Large intestine (tissue), 3 donors: Measurements from ENCODE around the gene CNMD. TPM values are rescaled to one million over a fixed set of nuclear protein-coding genes. Genes with fewer than 3 reads are reported as not detected.
"Not testable (repeated sequence)": the region's sequence is repeated elsewhere in the genome, so short reads cannot be mapped to it uniquely, and the experiment has no call there.

ENCODE experiments used
- DNase-seq, 2 donors: peaks; one replicate each; pipeline versions ENCODE4 v3.0.0 to v3.0.0-alpha.2; 2013
- H3K27ac ChIP-seq: one replicate; pipeline ENCODE4 v1.5.1; 2013; ENCODE audit warnings: low read length
- H3K27me3 ChIP-seq: 2 replicates; pipeline ENCODE4 v1.6.1; 2013; ENCODE audit warnings: low read length; ENCODE audit not compliant: control insufficient read depth, insufficient read depth
- H3K36me3 ChIP-seq: 2 replicates; pipeline ENCODE4 v1.6.1; 2013; ENCODE audit warnings: low read length; ENCODE audit not compliant: control insufficient read depth, insufficient read depth
- H3K4me1 ChIP-seq: one replicate; pipeline ENCODE4 v1.6.1; 2013; ENCODE audit warnings: low read length; ENCODE audit not compliant: control insufficient read depth, insufficient read depth
- H3K4me3 ChIP-seq: one replicate; pipeline ENCODE4 v1.5.1; 2013; ENCODE audit warnings: low read length
- H3K9me3 ChIP-seq: one replicate; pipeline ENCODE4 v1.6.1; 2013; ENCODE audit warnings: mild to moderate bottlenecking, low read depth, low read length, moderate library complexity; ENCODE audit not compliant: control insufficient read depth
- WGBS: methylation state at CpG from one replicate; pipeline ENCODE4 v1.1.5; 2013; ENCODE audit warnings: low lambda C conversion rate; ENCODE audit not compliant: insufficient coverage; 5-methylcytosine and 5-hydroxymethylcytosine counted together
- polyA plus RNA-seq: library from polyadenylated mRNA; unstranded; fragments of 120-200 nt; gene quantifications from one replicate; pipeline ENCODE4 v1.2.1, GENCODE V29; 2013

Gene CNMD
- polyA plus RNA-seq, 1 donor, result 0.43 TPM

DNA sequence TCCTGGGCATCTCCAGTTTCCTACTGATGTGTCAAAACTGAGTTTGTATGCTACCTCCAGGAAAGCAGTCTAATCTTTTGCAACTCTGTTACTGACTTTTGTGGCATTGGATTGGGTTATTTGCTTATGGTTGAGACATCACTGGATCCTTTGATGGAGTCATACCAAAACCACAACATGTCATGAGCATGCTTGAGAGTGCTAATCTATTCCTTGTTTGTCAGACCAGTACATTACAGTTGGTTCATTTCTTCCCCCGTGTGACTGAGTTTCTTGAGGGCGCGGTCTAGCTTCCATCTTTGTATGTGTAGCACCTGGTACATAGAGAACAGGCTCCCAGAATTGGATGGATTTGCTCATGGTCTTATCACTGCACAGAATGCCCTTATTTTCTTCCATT is 43.8 kb downstream of the CNMD start:
- Histone ChIP-seq H3K9me3 (no peaks in the 10 kb centered on the region), H3K27me3 (no peaks in the 10 kb centered on the region), H3K4me1 (no peaks in the 10 kb centered on the region), H3K27ac (no peak overlapping the region), H3K36me3 (no peaks in the 10 kb centered on the region), H3K4me3 (no peak overlapping the region)
- no CpG with 5 or more reads among the region's 3 CpGs for WGBS
- DNase-seq, result no peak

- no peak for DNase-seq
- Histone ChIP-seq H3K4me3 (no peak overlapping the region), H3K4me1 (no peaks in the 10 kb centered on the region), H3K9me3 (no peaks in the 10 kb centered on the region), H3K36me3 (peaks cover 46% of the 10 kb centered on the region), H3K27ac (no peak overlapping the region), H3K27me3 (no peaks in the 10 kb centered on the region)
- WGBS, result no CpG with 5 or more reads among the region's 4 CpGs
These were observed 53.2 kb downstream of the CNMD start for GRCh38 chr13:52686376-52686775.

GRCh38 chr13:52685806-52686205 is 53.8 kb downstream of the CNMD start:
- not testable (repeated sequence) for H3K4me1 ChIP-seq, H3K9me3 ChIP-seq, DNase-seq, H3K27ac ChIP-seq, H3K4me3 ChIP-seq, H3K27me3 ChIP-seq
- H3K36me3 ChIP-seq, result peaks cover 52% of the 10 kb centered on the region
- no CpG with 5 or more reads among the region's 9 CpGs for WGBS

GRCh38 chr13:52677823-52678222 is 61.8 kb downstream of the CNMD start:
- peaks cover 49% of the 10 kb centered on the region for H3K36me3 ChIP-seq
- H3K4me1 ChIP-seq, result no peaks in the 10 kb centered on the region
- WGBS, result no CpG with 5 or more reads among the region's 1 CpG
- no peak overlapping the region for H3K27ac ChIP-seq
- H3K27me3 ChIP-seq, result no peaks in the 10 kb centered on the region
- H3K4me3 ChIP-seq, result no peak overlapping the region
- no peak for DNase-seq
- no peaks in the 10 kb centered on the region for H3K9me3 ChIP-seq

DNA sequence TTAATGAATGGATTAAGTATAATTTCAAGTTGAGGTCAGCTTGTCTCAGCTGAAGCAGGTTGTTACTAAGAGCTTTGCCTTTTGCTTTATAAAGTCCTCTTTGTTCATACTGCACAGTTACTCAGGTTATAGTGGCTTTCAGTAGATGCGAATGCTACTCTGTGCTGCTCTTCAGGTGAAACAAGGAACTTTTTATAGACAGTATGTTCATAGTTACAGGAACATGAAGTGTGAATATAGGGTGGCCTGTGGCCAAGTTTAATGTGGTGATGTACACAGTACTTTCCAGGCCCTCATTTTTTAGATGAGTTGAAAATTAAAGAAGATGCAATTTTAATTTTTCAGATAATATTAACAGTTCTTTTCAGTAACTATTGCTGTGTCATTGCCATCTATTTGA is 66.2 kb downstream of the CNMD start:
- peaks cover 33% of the 10 kb centered on the region for H3K36me3 ChIP-seq
- H3K4me3 ChIP-seq, result no peak overlapping the region
- no peak overlapping the region for H3K27ac ChIP-seq
- no peaks in the 10 kb centered on the region for H3K27me3 ChIP-seq
- no peaks in the 10 kb centered on the region for H3K9me3 ChIP-seq
- DNase-seq, result no peak
- no peaks in the 10 kb centered on the region for H3K4me1 ChIP-seq
- WGBS, result no CpG with 5 or more reads among the region's 1 CpG

GRCh38 chr13:52670726-52671125 is 68.9 kb downstream of the CNMD start:
- H3K27me3 ChIP-seq, result no peaks in the 10 kb centered on the region
- no peaks in the 10 kb centered on the region for H3K4me1 ChIP-seq
- no peak overlapping the region for H3K4me3 ChIP-seq
- no peak overlapping the region for H3K27ac ChIP-seq
- H3K36me3 ChIP-seq, result peaks cover 34% of the 10 kb centered on the region
- DNase-seq, result no peak
- no peaks in the 10 kb centered on the region for H3K9me3 ChIP-seq
- 94% methylated on average over 2 of the region's 8 CpGs for WGBS

- 100% methylated on average over 1 of the region's 2 CpGs for WGBS
- H3K4me1 ChIP-seq, result no peaks in the 10 kb centered on the region
- no peaks in the 10 kb centered on the region for H3K9me3 ChIP-seq
- H3K27me3 ChIP-seq, result no peaks in the 10 kb centered on the region
- H3K4me3 ChIP-seq, result no peak overlapping the region
- peaks cover 30% of the 10 kb centered on the region for H3K36me3 ChIP-seq
- DNase-seq, result no peak
- H3K27ac ChIP-seq, result no peak overlapping the region
These were observed 69.9 kb downstream of the CNMD start for GRCh38 chr13:52669677-52670076.

DNA sequence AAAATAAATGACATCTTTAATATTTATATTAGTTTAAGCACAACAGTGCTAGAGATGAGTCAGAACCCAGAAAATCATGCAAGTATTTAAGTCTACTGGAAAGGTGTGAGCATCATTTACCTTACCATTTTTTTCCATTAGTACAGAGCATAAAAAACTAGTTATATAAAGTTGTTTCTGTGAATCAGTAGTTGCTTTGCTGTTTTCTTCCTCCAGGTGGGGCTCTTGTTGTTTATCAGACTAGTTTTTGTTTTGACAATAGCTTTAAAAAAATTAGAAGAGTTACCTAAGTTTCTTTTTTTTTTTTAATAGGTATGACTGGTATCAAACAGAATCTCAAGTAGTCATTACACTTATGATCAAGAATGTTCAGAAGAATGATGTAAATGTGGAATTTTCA is 74.3 kb downstream of the CNMD start:
- no peak for DNase-seq
- no peak overlapping the region for H3K4me3 ChIP-seq
- H3K27me3 ChIP-seq, result no peaks in the 10 kb centered on the region
- H3K9me3 ChIP-seq, result no peaks in the 10 kb centered on the region
- peaks cover 51% of the 10 kb centered on the region for H3K36me3 ChIP-seq
- no peak overlapping the region for H3K27ac ChIP-seq
- H3K4me1 ChIP-seq, result no peaks in the 10 kb centered on the region

DNA sequence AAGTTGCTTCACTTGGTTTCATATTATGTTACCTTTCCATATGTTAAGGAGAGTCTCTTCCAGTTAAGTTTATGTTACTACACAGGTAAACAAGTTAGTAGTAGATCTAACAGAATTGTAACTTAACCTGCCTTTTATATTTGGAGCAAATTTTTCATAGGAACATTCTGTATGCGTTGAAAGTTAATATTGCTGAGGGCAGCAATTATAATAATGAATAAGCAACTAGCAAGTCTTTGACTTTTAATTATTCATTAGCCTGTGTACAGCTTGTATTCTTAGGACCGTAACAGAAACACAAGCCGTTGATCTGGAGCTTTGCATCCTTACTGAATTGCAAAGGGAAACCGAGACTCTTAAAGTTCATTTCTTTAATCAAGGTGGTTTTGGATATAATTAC is 75.3 kb downstream of the CNMD start:
- Histone ChIP-seq H3K36me3 (peaks cover 52% of the 10 kb centered on the region), H3K27me3 (no peaks in the 10 kb centered on the region), H3K27ac (no peak overlapping the region), H3K4me1 (no peaks in the 10 kb centered on the region), H3K9me3 (no peaks in the 10 kb centered on the region), H3K4me3 (no peak overlapping the region)
- WGBS, result 100% methylated on average over 1 of the region's 4 CpGs
- no peak for DNase-seq

DNA sequence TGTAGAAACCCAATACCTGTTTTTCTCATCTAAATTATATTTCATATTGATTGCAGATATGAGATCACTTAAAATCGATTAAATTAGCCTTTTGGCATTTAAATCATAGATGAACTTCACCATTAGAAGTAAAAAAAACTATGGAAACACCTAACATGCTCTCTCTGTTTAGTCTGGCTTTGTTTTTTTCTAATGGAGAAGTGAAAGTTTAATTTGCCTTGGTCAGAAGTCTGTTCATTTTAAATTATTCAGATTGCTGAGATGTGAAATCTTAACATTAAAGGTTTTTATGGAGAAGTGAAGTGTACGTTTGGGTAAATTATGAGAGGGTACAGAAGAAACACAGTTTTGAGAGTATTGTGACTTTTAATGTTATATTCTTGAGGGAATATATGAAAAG is 80.3 kb downstream of the CNMD start:
- no peak for DNase-seq
- WGBS, result 100% methylated on average over 2 of the region's 2 CpGs
- no peak overlapping the region for H3K27ac ChIP-seq
- H3K27me3 ChIP-seq, result no peaks in the 10 kb centered on the region
- no peak overlapping the region for H3K4me3 ChIP-seq
- peaks cover 36% of the 10 kb centered on the region for H3K36me3 ChIP-seq
- no peaks in the 10 kb centered on the region for H3K4me1 ChIP-seq
- no peaks in the 10 kb centered on the region for H3K9me3 ChIP-seq
